Measurements from ENCODE around the gene WDR88. TPM values are rescaled to one million over a fixed set of nuclear protein-coding genes. Genes with fewer than 3 reads are reported as not detected.

The WDR88 gene
- total and polyA plus RNA-seq, 2 of the 8 experiments (the other 6 are each of a cell fraction or from before 2014, with no cell fraction given): not detected

DNA sequence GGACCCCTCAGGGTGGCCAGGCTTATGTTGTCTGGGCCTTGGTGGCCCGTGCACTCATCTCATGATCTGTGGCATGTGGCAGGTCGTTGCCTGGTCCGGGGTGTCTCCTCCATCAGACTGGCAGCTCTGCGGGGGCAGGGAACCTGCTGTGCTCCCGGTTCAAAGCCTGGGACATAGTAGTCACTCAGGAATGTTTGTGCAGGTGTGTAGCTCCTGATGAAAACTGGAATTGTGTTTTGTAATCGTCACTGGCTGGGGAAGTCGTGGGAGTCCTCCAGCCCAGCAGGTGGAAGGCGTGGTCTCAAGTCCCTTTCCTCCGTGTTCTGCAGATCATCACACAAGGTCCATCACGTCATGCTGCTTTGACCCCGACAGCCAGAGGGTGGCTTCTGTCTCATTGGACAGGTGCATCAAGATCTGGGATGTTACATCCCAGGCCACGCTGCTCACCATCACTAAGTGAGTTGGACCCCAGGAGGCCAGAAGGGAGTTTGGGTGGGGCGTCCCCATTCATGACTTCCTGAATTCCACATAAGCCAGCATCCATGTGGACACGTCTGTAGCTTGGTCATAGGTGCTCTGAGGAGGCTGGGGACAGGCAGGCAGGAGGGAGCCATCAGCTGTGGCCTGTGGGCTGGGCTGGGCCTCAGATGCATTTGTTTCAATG, 19.1 kb downstream of the WDR88 start (continued):
- TF ChIP-seq, protein P1, sequence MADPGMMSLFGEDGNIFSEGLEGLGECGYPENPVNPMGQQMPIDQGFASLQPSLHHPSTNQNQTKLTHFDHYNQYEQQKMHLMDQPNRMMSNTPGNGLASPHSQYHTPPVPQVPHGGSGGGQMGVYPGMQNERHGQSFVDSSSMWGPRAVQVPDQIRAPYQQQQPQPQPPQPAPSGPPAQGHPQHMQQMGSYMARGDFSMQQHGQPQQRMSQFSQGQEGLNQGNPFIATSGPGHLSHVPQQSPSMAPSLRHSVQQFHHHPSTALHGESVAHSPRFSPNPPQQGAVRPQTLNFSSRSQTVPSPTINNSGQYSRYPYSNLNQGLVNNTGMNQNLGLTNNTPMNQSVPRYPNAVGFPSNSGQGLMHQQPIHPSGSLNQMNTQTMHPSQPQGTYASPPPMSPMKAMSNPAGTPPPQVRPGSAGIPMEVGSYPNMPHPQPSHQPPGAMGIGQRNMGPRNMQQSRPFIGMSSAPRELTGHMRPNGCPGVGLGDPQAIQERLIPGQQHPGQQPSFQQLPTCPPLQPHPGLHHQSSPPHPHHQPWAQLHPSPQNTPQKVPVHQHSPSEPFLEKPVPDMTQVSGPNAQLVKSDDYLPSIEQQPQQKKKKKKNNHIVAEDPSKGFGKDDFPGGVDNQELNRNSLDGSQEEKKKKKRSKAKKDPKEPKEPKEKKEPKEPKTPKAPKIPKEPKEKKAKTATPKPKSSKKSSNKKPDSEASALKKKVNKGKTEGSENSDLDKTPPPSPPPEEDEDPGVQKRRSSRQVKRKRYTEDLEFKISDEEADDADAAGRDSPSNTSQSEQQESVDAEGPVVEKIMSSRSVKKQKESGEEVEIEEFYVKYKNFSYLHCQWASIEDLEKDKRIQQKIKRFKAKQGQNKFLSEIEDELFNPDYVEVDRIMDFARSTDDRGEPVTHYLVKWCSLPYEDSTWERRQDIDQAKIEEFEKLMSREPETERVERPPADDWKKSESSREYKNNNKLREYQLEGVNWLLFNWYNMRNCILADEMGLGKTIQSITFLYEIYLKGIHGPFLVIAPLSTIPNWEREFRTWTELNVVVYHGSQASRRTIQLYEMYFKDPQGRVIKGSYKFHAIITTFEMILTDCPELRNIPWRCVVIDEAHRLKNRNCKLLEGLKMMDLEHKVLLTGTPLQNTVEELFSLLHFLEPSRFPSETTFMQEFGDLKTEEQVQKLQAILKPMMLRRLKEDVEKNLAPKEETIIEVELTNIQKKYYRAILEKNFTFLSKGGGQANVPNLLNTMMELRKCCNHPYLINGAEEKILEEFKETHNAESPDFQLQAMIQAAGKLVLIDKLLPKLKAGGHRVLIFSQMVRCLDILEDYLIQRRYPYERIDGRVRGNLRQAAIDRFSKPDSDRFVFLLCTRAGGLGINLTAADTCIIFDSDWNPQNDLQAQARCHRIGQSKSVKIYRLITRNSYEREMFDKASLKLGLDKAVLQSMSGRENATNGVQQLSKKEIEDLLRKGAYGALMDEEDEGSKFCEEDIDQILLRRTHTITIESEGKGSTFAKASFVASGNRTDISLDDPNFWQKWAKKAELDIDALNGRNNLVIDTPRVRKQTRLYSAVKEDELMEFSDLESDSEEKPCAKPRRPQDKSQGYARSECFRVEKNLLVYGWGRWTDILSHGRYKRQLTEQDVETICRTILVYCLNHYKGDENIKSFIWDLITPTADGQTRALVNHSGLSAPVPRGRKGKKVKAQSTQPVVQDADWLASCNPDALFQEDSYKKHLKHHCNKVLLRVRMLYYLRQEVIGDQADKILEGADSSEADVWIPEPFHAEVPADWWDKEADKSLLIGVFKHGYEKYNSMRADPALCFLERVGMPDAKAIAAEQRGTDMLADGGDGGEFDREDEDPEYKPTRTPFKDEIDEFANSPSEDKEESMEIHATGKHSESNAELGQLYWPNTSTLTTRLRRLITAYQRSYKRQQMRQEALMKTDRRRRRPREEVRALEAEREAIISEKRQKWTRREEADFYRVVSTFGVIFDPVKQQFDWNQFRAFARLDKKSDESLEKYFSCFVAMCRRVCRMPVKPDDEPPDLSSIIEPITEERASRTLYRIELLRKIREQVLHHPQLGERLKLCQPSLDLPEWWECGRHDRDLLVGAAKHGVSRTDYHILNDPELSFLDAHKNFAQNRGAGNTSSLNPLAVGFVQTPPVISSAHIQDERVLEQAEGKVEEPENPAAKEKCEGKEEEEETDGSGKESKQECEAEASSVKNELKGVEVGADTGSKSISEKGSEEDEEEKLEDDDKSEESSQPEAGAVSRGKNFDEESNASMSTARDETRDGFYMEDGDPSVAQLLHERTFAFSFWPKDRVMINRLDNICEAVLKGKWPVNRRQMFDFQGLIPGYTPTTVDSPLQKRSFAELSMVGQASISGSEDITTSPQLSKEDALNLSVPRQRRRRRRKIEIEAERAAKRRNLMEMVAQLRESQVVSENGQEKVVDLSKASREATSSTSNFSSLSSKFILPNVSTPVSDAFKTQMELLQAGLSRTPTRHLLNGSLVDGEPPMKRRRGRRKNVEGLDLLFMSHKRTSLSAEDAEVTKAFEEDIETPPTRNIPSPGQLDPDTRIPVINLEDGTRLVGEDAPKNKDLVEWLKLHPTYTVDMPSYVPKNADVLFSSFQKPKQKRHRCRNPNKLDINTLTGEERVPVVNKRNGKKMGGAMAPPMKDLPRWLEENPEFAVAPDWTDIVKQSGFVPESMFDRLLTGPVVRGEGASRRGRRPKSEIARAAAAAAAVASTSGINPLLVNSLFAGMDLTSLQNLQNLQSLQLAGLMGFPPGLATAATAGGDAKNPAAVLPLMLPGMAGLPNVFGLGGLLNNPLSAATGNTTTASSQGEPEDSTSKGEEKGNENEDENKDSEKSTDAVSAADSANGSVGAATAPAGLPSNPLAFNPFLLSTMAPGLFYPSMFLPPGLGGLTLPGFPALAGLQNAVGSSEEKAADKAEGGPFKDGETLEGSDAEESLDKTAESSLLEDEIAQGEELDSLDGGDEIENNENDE (IDR thresholded peaks at IDR 0.05; ENCODE audit: insufficient replicate concordance, low read length): no peak
- no peak for TF ChIP-seq RFX5 (IDR thresholded peaks at IDR 0.05; ENCODE audit: borderline replicate concordance, low read depth, low read length)
- TF ChIP-seq FOSL1 (IDR thresholded peaks at IDR 0.05; ENCODE audit: insufficient read depth, low read depth, low read length): no peak
- no peak for TF ChIP-seq TBP (IDR thresholded peaks at IDR 0.05; ENCODE audit: low read depth, low read length)
- no peak for TF ChIP-seq ASH2L (IDR thresholded peaks at IDR 0.05; ENCODE audit: low read length)
- TF ChIP-seq GTF2F1 (IDR thresholded peaks at IDR 0.05; ENCODE audit: borderline replicate concordance, low read depth, low read length): no peak
- TF ChIP-seq, protein P2, sequence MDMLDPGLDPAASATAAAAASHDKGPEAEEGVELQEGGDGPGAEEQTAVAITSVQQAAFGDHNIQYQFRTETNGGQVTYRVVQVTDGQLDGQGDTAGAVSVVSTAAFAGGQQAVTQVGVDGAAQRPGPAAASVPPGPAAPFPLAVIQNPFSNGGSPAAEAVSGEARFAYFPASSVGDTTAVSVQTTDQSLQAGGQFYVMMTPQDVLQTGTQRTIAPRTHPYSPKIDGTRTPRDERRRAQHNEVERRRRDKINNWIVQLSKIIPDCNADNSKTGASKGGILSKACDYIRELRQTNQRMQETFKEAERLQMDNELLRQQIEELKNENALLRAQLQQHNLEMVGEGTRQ (IDR thresholded peaks at IDR 0.05; ENCODE audit: low read length): no peak
- no peak for TF ChIP-seq ZNF274 (IDR thresholded peaks at IDR 0.05; ENCODE audit: borderline replicate concordance, extremely low read depth, low read length)
- TF ChIP-seq CEBPB (IDR thresholded peaks at IDR 0.05; ENCODE audit: low read depth, low read length): no peak
- TF ChIP-seq, protein P3, sequence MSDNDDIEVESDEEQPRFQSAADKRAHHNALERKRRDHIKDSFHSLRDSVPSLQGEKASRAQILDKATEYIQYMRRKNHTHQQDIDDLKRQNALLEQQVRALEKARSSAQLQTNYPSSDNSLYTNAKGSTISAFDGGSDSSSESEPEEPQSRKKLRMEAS (IDR thresholded peaks at IDR 0.05): no peak

All from H1 (cell line).